HG03378 (cell line): ENCODE measurements around the gene NAGPA.
A peak's percentile ranks its signal among the peaks of the same experiment; 100 is the strongest.

ENCODE experiments used
- ATAC-seq: cut with Tn5 transposase; IDR thresholded peaks from one replicate; pipeline ENCODE4 v1.9.1; 2021; ENCODE audit warnings: mild to moderate bottlenecking, moderate library complexity; ENCODE audit not compliant: unreplicated experiment

Gene NAGPA

GRCh38 chr16:4979164-4979563, 54.6 kb downstream of the NAGPA start:
- no peak for ATAC-seq

GRCh38 chr16:4976611-4977145, 57.1 kb downstream of the NAGPA start:
- no peak for ATAC-seq

GRCh38 chr16:4976079-4976478, 57.7 kb downstream of the NAGPA start:
- peak; percentile 94 for ATAC-seq
